Stimulated activated CD8-positive, alpha-beta memory T cell treated with anti-CD3 and anti-CD28 coated beads, Interleukin-2, amount 100 ng/mL, for 1 hour (primary cell): ENCODE data around the gene KIAA0586.
"Not testable (repeated sequence)": the region's sequence is repeated elsewhere in the genome, so short reads cannot be mapped to it uniquely, and the experiment has no call there.

Experiments
- DNase-seq, 2 donors: peaks; one replicate each; pipeline ENCODE4 v3.0.0-alpha.2; 2020; ENCODE audit warnings: low read depth in 2 of 2

The KIAA0586 gene

GRCh38 chr14:58427281-58428117 lies at the start of gene KIAA0586, which contains the start of gene TIMM9:
KIAA0586 (plus strand) TSS chr14:58427719; CDS start chr14:58428265, 546 bp downstream.
TIMM9 (minus strand) TSS chr14:58427531; CDS start chr14:58411945, 15,586 bp downstream.
- DNase-seq, result peak; percentile 89 to 90

DNA sequence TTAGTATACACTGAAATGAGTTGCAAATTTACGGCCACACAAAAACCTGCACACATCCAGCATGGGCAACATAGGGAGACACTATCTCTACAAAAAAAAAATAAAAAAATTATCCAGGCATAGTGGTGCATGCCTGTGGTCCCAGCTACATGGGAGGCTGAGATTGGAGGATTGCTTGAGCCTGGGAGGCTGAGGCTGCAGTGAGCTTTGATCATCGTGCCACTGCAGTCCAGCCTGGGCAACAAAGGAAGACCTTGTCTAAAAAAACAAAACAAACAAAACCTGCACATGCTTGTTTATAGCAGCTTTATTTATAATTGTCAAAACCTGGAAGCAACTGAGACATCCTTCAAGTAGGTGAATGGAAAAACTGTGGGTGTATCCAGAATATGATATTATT lies 36.7 kb upstream of the KIAA0586 start:
- DNase-seq, result no peak

DNA sequence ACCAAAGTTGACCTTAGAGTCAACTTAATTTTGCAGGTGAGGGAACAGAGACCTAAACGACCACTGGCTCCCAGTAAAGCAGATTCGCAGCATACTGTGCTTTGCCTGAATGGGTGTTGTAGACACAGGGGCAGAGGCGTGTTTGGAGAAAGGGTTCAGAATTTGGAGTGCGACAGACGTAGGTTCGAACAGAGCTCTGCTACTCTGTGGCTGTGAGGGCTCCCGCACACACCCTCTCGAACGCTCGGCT lies 32.0 kb upstream of the KIAA0586 start:
- DNase-seq, result no peak

- peak; percentile 48 to 51 for DNase-seq
Measured at GRCh38 chr14:58395812-58396788, 31.4 kb upstream of the KIAA0586 start, which contains the start of gene TOMM20L. TOMM20L (plus strand) TSS chr14:58395930; CDS start chr14:58395958, 28 bp downstream.

GRCh38 chr14:58397156-58397555 lies 30.4 kb upstream of the KIAA0586 start:
- no peak for DNase-seq

DNA sequence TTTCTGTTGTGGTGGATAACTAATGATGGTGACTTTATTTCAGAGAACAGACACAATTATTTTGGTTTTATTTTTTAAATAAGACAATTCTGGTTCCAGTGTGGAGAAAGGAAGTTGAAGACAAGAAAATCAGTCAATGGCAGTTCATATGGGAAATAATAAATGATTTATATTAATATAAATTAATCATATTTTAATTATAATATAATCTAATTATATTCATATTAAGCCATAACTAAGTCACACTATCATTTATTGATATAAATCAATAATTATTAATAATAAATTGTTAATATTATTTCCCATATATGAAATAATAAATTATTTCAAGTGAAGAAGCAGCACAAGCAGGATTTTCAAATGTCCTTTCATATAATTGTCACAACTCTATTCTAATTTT lies 29.0 kb upstream of the KIAA0586 start:
- no peak for DNase-seq

- no peak for DNase-seq
Measured at GRCh38 chr14:58398895-58399294, 28.6 kb upstream of the KIAA0586 start.

GRCh38 chr14:58401587-58401986 lies 25.9 kb upstream of the KIAA0586 start:
- DNase-seq, result no peak

DNA sequence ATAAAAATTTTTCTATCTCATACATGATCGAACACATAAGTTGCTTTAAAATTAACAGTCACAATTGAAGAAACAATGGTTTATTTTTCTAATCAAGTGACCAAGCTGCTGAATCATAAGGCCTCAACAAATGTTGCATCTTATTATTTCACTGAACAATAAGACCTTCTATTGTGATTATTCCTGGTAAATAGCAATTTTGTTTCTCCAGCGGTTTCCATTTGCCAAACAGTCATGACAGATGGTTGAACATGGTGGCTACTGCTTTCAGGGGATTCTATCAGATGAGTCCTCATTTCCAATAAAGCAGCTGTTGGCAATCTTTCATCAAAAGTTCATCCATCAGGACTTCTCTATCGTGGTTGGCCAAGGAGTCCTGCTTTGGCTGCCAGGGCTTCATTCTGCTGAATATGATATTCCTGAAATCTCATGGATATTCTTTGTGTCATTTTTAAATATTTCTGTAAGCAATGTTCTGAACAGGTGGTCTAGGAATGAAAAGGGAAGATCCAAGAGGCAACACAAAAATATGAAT lies 18.8 kb upstream of the KIAA0586 start:
- no peak for DNase-seq

GRCh38 chr14:58414845-58415244 lies 12.7 kb upstream of the KIAA0586 start:
- no peak for DNase-seq

- DNase-seq, result no peak
Measured at GRCh38 chr14:58415636-58416547, 11.6 kb upstream of the KIAA0586 start.

DNA sequence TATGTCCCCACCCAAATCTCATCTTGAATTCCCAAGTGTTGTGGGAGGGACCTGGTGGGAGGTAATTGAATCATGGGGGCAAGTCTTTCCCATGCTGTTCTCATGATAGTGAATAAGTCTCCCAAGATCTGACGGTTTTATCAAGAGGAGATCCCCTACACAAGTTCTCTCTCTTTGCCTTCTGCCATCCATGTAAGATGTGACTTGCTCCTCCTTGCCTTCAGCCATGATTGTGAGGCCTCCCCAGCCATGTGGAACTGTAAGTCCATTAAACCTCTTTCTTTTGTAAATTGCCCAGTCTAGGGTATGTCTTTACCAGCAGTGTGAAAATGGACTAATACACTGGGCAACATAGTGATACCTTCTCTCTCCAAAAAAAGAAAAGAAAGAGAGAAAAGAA lies 10.6 kb upstream of the KIAA0586 start:
- DNase-seq, result not testable (repeated sequence)

GRCh38 chr14:58426670-58427280 lies 744 bp upstream of the KIAA0586 start:
- DNase-seq, result peak; percentile 5 to 19

DNA sequence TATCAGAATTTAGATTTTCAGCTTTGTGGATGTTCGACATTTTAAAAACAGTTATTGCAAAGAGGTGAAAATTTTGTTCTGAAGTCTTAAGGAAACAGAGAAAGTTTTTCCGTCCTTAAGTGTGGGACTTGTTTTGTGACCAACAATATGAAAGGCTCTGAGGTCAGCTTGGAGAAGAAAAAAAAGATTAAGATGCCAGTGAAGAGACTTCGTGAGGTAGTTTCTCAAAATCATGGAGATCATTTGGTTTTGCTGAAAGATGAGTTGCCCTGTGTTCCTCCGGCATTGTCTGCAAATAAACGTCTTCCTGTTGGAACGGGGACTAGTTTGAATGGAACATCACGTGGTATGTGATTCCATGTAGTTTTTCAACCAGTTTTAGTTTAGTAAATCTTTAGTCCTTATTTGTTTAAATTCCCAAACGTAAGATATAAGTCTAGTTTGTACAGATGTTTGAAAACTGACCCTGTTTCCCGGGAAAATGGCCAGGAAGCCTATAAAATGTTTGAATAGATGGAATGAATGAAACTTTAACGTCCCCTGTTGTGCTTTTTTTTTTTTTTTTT lies 682 bp downstream of the KIAA0586 start:
- DNase-seq, result no peak

DNA sequence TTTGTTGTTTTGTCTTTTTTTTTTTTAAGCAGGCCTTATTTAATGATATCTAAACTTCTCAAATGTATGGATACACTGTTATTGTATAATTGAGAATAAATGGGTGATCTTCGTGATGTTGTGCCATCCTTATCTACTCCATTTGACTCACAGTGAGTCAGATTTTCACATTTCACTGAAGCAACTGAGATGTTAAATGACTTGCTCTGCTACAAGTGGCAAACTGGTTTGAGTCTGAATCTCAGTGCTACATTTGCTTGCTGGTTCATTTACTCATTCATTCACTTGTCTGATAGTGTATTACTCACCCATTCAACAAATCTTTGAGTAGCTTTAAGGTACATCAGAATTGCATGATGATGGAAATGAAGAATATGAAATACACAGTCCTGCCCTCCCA lies 2.6 kb downstream of the KIAA0586 start:
- DNase-seq, result no peak

DNA sequence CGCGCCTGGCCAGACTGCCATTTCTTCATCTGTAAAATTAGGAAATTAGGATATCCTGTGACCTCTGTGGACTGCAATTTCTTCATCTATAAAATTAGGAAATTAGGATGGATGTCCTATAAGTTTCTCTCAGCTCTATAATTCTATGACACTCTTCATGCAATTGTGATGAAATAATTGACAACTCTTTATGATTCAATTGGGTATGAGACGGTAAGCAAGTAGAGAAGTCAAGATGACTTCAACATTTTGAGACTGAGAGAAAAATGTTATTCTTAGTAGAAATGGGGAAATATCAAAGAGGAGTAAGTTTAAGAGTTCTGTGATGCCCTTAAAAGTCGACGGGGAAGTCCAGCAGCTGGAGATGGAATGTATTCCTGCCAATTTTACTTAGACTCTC lies 12.0 kb downstream of the KIAA0586 start:
- DNase-seq, result no peak

DNA sequence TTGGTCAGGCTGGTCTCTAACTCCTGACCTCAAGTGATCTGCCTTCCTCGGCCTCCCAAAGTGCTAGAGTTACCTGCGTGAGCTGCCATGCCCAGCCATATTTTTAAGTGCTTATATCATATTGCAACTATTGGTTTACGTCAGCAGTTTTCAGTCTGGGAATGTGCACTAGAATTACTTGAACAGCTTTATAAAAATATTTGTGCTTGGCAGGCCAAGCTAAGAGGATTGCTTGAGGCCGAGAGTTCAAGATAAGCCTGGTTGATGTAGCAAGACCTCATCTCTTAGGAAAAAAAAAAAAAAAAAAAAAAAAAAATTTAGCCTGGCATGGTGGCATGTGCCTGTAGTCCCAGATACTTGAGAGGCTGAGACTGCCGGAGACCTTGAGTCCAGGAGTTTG lies 17.1 kb downstream of the KIAA0586 start:
- DNase-seq, result no peak

DNA sequence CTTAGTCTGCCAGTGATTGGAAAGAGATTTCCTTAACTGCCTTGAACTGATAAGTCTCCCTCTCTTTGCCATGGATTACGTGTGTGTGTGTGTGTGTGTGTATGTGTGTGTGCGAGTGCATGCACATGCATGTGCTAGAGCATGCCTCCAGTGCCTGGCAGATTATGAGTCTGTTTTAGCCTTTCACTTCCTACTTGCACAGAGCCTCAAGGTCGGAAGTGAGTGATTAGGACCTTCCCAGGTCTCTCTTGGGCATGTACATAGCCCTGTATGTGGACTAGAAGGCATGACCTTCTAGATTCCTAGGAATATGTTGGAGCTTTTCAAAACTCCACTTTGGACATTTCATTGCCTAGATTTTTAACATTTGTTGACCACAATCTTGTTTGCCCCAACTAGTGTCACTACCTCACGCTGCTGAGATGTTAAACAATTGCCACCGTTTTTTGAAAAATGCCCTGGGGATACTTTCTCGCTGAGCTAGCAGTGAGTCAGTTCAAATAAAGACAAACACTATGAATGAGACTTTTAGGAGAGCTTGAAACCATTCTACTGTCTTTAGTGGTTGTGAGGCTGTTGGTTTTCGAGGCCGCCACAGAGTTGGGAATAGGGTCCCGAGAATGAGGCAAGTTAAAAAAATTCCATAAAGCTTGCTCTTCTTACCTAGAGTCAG lies 28.2 kb downstream of the KIAA0586 start:
- DNase-seq, result no peak

DNA sequence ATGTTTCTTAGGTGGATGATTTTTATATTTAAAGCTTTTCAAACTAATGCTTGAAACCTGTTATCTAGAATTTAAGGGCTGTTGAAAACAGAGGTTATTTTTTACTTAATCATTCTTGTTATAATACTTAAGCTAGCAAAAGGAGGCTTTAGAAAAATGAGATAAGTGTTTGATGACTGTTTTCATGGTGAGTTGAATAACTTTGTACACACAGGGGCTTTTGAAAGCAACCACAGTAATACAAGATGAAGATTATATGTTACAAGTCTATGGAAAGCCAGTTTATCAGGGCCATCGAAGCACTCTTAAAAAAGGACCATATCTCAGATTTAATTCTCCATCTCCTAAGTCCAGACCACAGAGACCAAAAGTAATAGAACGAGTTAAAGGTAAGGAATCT lies 33.3 kb downstream of the KIAA0586 start:
- DNase-seq, result no peak

- no peak for DNase-seq
Measured at GRCh38 chr14:58463147-58463546, 35.6 kb downstream of the KIAA0586 start.
